Measurements from ENCODE around the gene ESRRB. TPM values are rescaled to one million over a fixed set of nuclear protein-coding genes. Genes with fewer than 3 reads are reported as not detected.

Gene ESRRB
- total RNA-seq, 1 donor, result not detected

- no peak for TF ChIP-seq CTCF (IDR thresholded peaks at IDR 0.05; ENCODE audit: insufficient read depth, low read length)
- no peak overlapping the region for H3K4me3 ChIP-seq (ENCODE audit: low read depth, low read length)
- DNase-seq (ENCODE audit: low read depth), result no peak
Observed at GRCh38 chr14:76351941-76352340, 24.0 kb upstream of the ESRRB start.

GRCh38 chr14:76352639-76353281 lies 23.2 kb upstream of the ESRRB start:
- peak; percentile 67 for TF ChIP-seq CTCF (IDR thresholded peaks at IDR 0.05; ENCODE audit: insufficient read depth, low read length)
- H3K4me3 ChIP-seq (ENCODE audit: low read depth, low read length), result peak overlapping the region; percentile 44
- DNase-seq (ENCODE audit: low read depth), result peak; percentile 44

GRCh38 chr14:76354310-76354709 lies 21.6 kb upstream of the ESRRB start:
- DNase-seq (ENCODE audit: low read depth), result no peak
- no peak for TF ChIP-seq CTCF (IDR thresholded peaks at IDR 0.05; ENCODE audit: insufficient read depth, low read length)
- H3K4me3 ChIP-seq (ENCODE audit: low read depth, low read length), result no peak overlapping the region

- DNase-seq (ENCODE audit: low read depth), result no peak
- H3K4me3 ChIP-seq (ENCODE audit: low read depth, low read length), result no peak overlapping the region
- no peak for TF ChIP-seq CTCF (IDR thresholded peaks at IDR 0.05; ENCODE audit: insufficient read depth, low read length)
Observed at GRCh38 chr14:76355771-76356170, 20.2 kb upstream of the ESRRB start.

GRCh38 chr14:76371066-76371465 lies 4.9 kb upstream of the ESRRB start:
- DNase-seq (ENCODE audit: low read depth), result no peak
- H3K4me3 ChIP-seq (ENCODE audit: low read depth, low read length), result no peak overlapping the region
- TF ChIP-seq CTCF (IDR thresholded peaks at IDR 0.05; ENCODE audit: insufficient read depth, low read length), result no peak

GRCh38 chr14:76373456-76373855 lies 2.5 kb upstream of the ESRRB start:
- no peak overlapping the region for H3K4me3 ChIP-seq (ENCODE audit: low read depth, low read length)
- no peak for TF ChIP-seq CTCF (IDR thresholded peaks at IDR 0.05; ENCODE audit: insufficient read depth, low read length)
- DNase-seq (ENCODE audit: low read depth), result no peak

GRCh38 chr14:76375484-76375883 lies 453 bp upstream of the ESRRB start:
- TF ChIP-seq CTCF (IDR thresholded peaks at IDR 0.05; ENCODE audit: insufficient read depth, low read length), result no peak
- DNase-seq (ENCODE audit: low read depth), result no peak
- no peak overlapping the region for H3K4me3 ChIP-seq (ENCODE audit: low read depth, low read length)

Data from fibroblast of the aortic adventitia (primary cell).